CD8-positive, alpha-beta memory T cell (primary cell): Measurements from ENCODE around the gene ITGAE. TPM values are rescaled to one million over a fixed set of nuclear protein-coding genes. Genes with fewer than 3 reads are reported as not detected.
A peak's percentile ranks its signal among the peaks of the same experiment; 100 is the strongest.

ENCODE experiments used
- CTCF ChIA-PET: fragments of 350-600 bp; sonication (Branson Sonifier 250); formaldehyde crosslinking; loops from one replicate; lab custom pipeline; 2021; ENCODE audit warnings: antibody characterized with exemption; lab: Charles Lee
- POLR2A ChIA-PET: fragments of 350-600 bp; sonication (Branson Sonifier 250); formaldehyde crosslinking; loops from one replicate; lab custom pipeline; 2021; ENCODE audit warnings: antibody characterized with exemption; lab: Charles Lee
- DNase-seq, 5 donors: peaks; one replicate each; pipeline versions ENCODE4 v3.0.0 to v3.0.0-alpha.2; 2020 to 2022; ENCODE audit warnings: mixed read lengths in 1 of 5
- H3K27ac ChIP-seq: one replicate; pipeline ENCODE4 v1.7.0; 2013; ENCODE audit warnings: low read depth, mild to moderate bottlenecking, low read length, moderate library complexity
- H3K27me3 ChIP-seq: 2 replicates; pipeline ENCODE4 v1.7.0; 2013; ENCODE audit warnings: low read length, mild to moderate bottlenecking; ENCODE audit not compliant: insufficient read depth, poor library complexity, severe bottlenecking
- H3K36me3 ChIP-seq: 2 replicates; pipeline ENCODE4 v1.7.0; 2013; ENCODE audit warnings: mild to moderate bottlenecking, low read length, moderate library complexity; ENCODE audit not compliant: insufficient read depth
- H3K4me1 ChIP-seq: 2 replicates; pipeline ENCODE4 v1.7.0; 2013; ENCODE audit warnings: mild to moderate bottlenecking, low read length, moderate library complexity; ENCODE audit not compliant: insufficient read depth
- H3K4me3 ChIP-seq: 2 replicates; pipeline ENCODE4 v1.7.0; 2013; ENCODE audit warnings: mild to moderate bottlenecking, low read length
- H3K9me3 ChIP-seq: 2 replicates; pipeline ENCODE4 v1.7.0; 2013; ENCODE audit warnings: mild to moderate bottlenecking, low read length
- H3K27ac Mint-ChIP-seq, 8 donors: one replicate each; pipeline ENCODE4 v1.8.0; 2020 to 2021; ENCODE audit warnings: mixed read lengths in 8 of 8, mild to moderate bottlenecking in 6 of 8, inconsistent platforms in 3 of 8, moderate library complexity in 3 of 8
- H3K27me3 Mint-ChIP-seq, 2 donors: one replicate each; pipeline ENCODE4 v1.8.0; 2020 to 2021; ENCODE audit warnings: mixed read lengths in 2 of 2, mild to moderate bottlenecking in 1 of 2, moderate library complexity in 1 of 2
- H3K36me3 Mint-ChIP-seq, 3 donors: one replicate each; pipeline ENCODE4 v1.8.0; 2020 to 2021; ENCODE audit warnings: mixed read lengths in 3 of 3, inconsistent platforms in 1 of 3, mild to moderate bottlenecking in 1 of 3
- H3K4me1 Mint-ChIP-seq, 3 donors: one replicate each; pipeline ENCODE4 v1.8.0; 2020 to 2021; ENCODE audit warnings: mixed read lengths in 3 of 3, inconsistent platforms in 1 of 3, mild to moderate bottlenecking in 1 of 3
- H3K4me3 Mint-ChIP-seq, 7 donors: one replicate each; pipeline ENCODE4 v1.8.0; 2020 to 2021; ENCODE audit warnings: mixed read lengths in 7 of 7, mild to moderate bottlenecking in 6 of 7, moderate library complexity in 4 of 7, inconsistent platforms in 2 of 7
- H3K9me3 Mint-ChIP-seq, 5 donors: one replicate each; pipeline ENCODE4 v1.8.0; 2020 to 2022; ENCODE audit warnings: mixed read lengths in 5 of 5, mild to moderate bottlenecking in 3 of 5, moderate library complexity in 2 of 5, inconsistent platforms in 1 of 5
- polyA plus RNA-seq: library from polyadenylated mRNA; unstranded; fragments of 300-500 nt; fragmentation: Illumina TruSeq; gene quantifications from one replicate; pipeline ENCODE4 v1.2.3, GENCODE V29; 2021
- total RNA-seq, 2 experiments: library from RNA; stranded (reverse); gene quantifications; one replicate each; pipeline ENCODE4 v1.2.3, GENCODE V29; 2021

ITGAE gene
- total and polyA plus RNA-seq, 3 experiments from 2014 or later: 46.6 to 66.6 (median 47.3) TPM

- H3K27ac Mint-ChIP-seq: no peak overlapping the region
These were observed 122.0 kb downstream of the ITGAE start for GRCh38 chr17:3678821-3679530.

GRCh38 chr17:3678095-3678820 is 122.7 kb downstream of the ITGAE start:
- no peak overlapping the region for H3K27ac Mint-ChIP-seq
- Histone ChIP-seq H3K4me3 (no peak overlapping the region), H3K27ac (no peak overlapping the region), H3K27me3 (no peaks in the 10 kb centered on the region), H3K9me3 (no peaks in the 10 kb centered on the region), H3K36me3 (no peaks in the 10 kb centered on the region), H3K4me1 (peaks cover 5% of the 10 kb centered on the region)
- H3K4me3 Mint-ChIP-seq: no peak overlapping the region
- H3K9me3 Mint-ChIP-seq: no peaks in the 10 kb centered on the region
- no peaks in the 10 kb centered on the region for H3K27me3 Mint-ChIP-seq
- ChIA-PET POLR2A (no interaction called here), CTCF (interaction anchor here (1.6 kb wide), 1 partner anchor 18 kb away, joined by 3 read pairs; the partner anchor contains the start of gene P2RX5)
- no peak for DNase-seq
- H3K4me1 Mint-ChIP-seq: peaks cover 5 to 13% (median 12%) of the 10 kb centered on the region in 3 donors
- peaks cover 0 to 26% (median 4%) of the 10 kb centered on the region in 3 donors for H3K36me3 Mint-ChIP-seq

More at GRCh38 chr17:3678821-3679530, 122.0 kb downstream of the ITGAE start:
- Histone ChIP-seq H3K27me3 (no peaks in the 10 kb centered on the region), H3K4me3 (no peak overlapping the region), H3K36me3 (no peaks in the 10 kb centered on the region), H3K27ac (no peak overlapping the region), H3K9me3 (no peaks in the 10 kb centered on the region), H3K4me1 (peaks cover 6% of the 10 kb centered on the region)
- H3K4me1 Mint-ChIP-seq: peaks cover 7 to 14% (median 13%) of the 10 kb centered on the region in 3 donors
- peaks cover 0 to 26% (median 4%) of the 10 kb centered on the region in 3 donors for H3K36me3 Mint-ChIP-seq
- CTCF ChIA-PET: interaction anchor here (1.0 to 1.6 kb wide), 2 partner anchors 17 to 44 kb away, joined by 3 read pairs; partner anchors contain the start of genes HASPIN and P2RX5
- POLR2A ChIA-PET: no interaction called here
- DNase-seq: no peak
- no peaks in the 10 kb centered on the region for H3K27me3 Mint-ChIP-seq
- H3K4me3 Mint-ChIP-seq: no peak overlapping the region
- H3K9me3 Mint-ChIP-seq: no peaks in the 10 kb centered on the region

GRCh38 chr17:3675886-3676285 is 125.1 kb downstream of the ITGAE start:
- Mint-ChIP-seq H3K4me1 (peaks cover 4 to 5% (median 4%) of the 10 kb centered on the region in 3 donors), H3K36me3 (peaks cover 0 to 35% (median 4%) of the 10 kb centered on the region in 3 donors), H3K4me3 (no peak overlapping the region), H3K27me3 (no peaks in the 10 kb centered on the region), H3K27ac (peak overlapping the region in 2 of 8 donors; percentile 17 to 45), H3K9me3 (no peaks in the 10 kb centered on the region)
- Histone ChIP-seq H3K9me3 (no peaks in the 10 kb centered on the region), H3K27me3 (no peaks in the 10 kb centered on the region), H3K4me3 (no peak overlapping the region), H3K4me1 (no peaks in the 10 kb centered on the region), H3K27ac (no peak overlapping the region), H3K36me3 (no peaks in the 10 kb centered on the region)
- POLR2A ChIA-PET: no interaction called here
- CTCF ChIA-PET: no interaction called here
- DNase-seq: no peak

GRCh38 chr17:3672571-3672970 is 128.4 kb downstream of the ITGAE start:
- H3K36me3 Mint-ChIP-seq: peaks cover 0 to 33% (median under 1%) of the 10 kb centered on the region in 3 donors
- peaks cover 18% of the 10 kb centered on the region for H3K4me1 ChIP-seq
- H3K9me3 Mint-ChIP-seq: no peaks in the 10 kb centered on the region
- H3K27me3 Mint-ChIP-seq: no peaks in the 10 kb centered on the region
- H3K27ac Mint-ChIP-seq: peak overlapping the region in 1 of 8 donors; percentile 72
- ChIA-PET POLR2A (no interaction called here), CTCF (no interaction called here)
- H3K4me3 Mint-ChIP-seq: peak overlapping the region in 1 of 7 donors; percentile 46
- no peak for DNase-seq
- no peaks in the 10 kb centered on the region for H3K36me3 ChIP-seq
- no peak overlapping the region for H3K4me3 ChIP-seq
- no peaks in the 10 kb centered on the region for H3K9me3 ChIP-seq
- H3K27me3 ChIP-seq: no peaks in the 10 kb centered on the region
- peaks cover 15 to 22% (median 17%) of the 10 kb centered on the region in 3 donors for H3K4me1 Mint-ChIP-seq
- no peak overlapping the region for H3K27ac ChIP-seq

- H3K9me3 ChIP-seq: no peaks in the 10 kb centered on the region
- no peaks in the 10 kb centered on the region for H3K27me3 ChIP-seq
- Mint-ChIP-seq H3K36me3 (peaks cover 0 to 22% (median 0%) of the 10 kb centered on the region in 3 donors), H3K27me3 (no peaks in the 10 kb centered on the region), H3K4me3 (peak overlapping the region; percentile 90 to 98 (median 92)), H3K4me1 (peaks cover 22 to 32% (median 25%) of the 10 kb centered on the region in 3 donors), H3K27ac (peak overlapping the region; percentile 74 to 96 (median 86)), H3K9me3 (no peaks in the 10 kb centered on the region)
- no peaks in the 10 kb centered on the region for H3K36me3 ChIP-seq
- ChIA-PET POLR2A (interaction anchor here (0.9 kb wide), 1 partner anchor 53 kb away, joined by 3 read pairs; the partner anchor contains the start of gene HASPIN), CTCF (interaction anchor here (1.5 kb wide), 1 partner anchor 14 kb away, joined by 5 read pairs; no protein-coding TSS in a partner anchor)
- peaks cover 20% of the 10 kb centered on the region for H3K4me1 ChIP-seq
- H3K4me3 ChIP-seq: peak overlapping the region; percentile 85
- no peak for DNase-seq
- peak overlapping the region; percentile 55 for H3K27ac ChIP-seq
These were observed 131.4 kb downstream of the ITGAE start for GRCh38 chr17:3669548-3669947.

GRCh38 chr17:3669085-3669347 is 132.0 kb downstream of the ITGAE start:
- H3K27me3 ChIP-seq: no peaks in the 10 kb centered on the region
- Mint-ChIP-seq H3K27me3 (no peaks in the 10 kb centered on the region), H3K4me3 (peak overlapping the region; percentile 90 to 98 (median 92)), H3K4me1 (peaks cover 21 to 32% (median 25%) of the 10 kb centered on the region in 3 donors), H3K9me3 (no peaks in the 10 kb centered on the region), H3K27ac (peak overlapping the region; percentile 74 to 96 (median 86)), H3K36me3 (peaks cover 0 to 26% (median 0%) of the 10 kb centered on the region in 3 donors)
- no peaks in the 10 kb centered on the region for H3K36me3 ChIP-seq
- POLR2A ChIA-PET: interaction anchor here (1.0 to 1.3 kb wide), 2 partner anchors 33 to 42 kb away, joined by 3 to 5 read pairs; partner anchors contain the start of genes CTNS and SHPK
- H3K4me3 ChIP-seq: peak overlapping the region; percentile 85
- CTCF ChIA-PET: interaction anchor here (0.7 kb wide), 1 partner anchor 14 kb away, joined by 3 read pairs; no protein-coding TSS in a partner anchor
- H3K4me1 ChIP-seq: peaks cover 20% of the 10 kb centered on the region
- H3K9me3 ChIP-seq: no peaks in the 10 kb centered on the region
- peak overlapping the region; percentile 55 for H3K27ac ChIP-seq
- DNase-seq: no peak

- CTCF ChIA-PET: interaction anchor here (0.7 kb wide), 1 partner anchor 14 kb away, joined by 3 read pairs; no protein-coding TSS in a partner anchor
- DNase-seq: peak; percentile 98 to 100 (median 99)
- no peaks in the 10 kb centered on the region for H3K27me3 Mint-ChIP-seq
- peak within 1 kb of the TSS; percentile 74 to 96 (median 86) for H3K27ac Mint-ChIP-seq
- Histone ChIP-seq H3K4me3 (peak within 1 kb of the TSS; percentile 85), H3K27me3 (no peaks in the 10 kb centered on the region), H3K9me3 (no peaks in the 10 kb centered on the region), H3K36me3 (no peaks in the 10 kb centered on the region), H3K27ac (peak within 1 kb of the TSS; percentile 55), H3K4me1 (peaks cover 20% of the 10 kb centered on the region)
- no peaks in the 10 kb centered on the region for H3K9me3 Mint-ChIP-seq
- POLR2A ChIA-PET: interaction anchor here (1.0 to 1.3 kb wide), 2 partner anchors 32 to 43 kb away, joined by 3 to 5 read pairs; partner anchors contain the start of genes CTNS and SHPK
- H3K4me1 Mint-ChIP-seq: peaks cover 21 to 32% (median 25%) of the 10 kb centered on the region in 3 donors
- peak within 1 kb of the TSS; percentile 90 to 98 (median 92) for H3K4me3 Mint-ChIP-seq
- H3K36me3 Mint-ChIP-seq: peaks cover 0 to 27% (median 0%) of the 10 kb centered on the region in 3 donors
These were observed 132.5 kb downstream of the ITGAE start, which contains the start of the genes EMC6 and TAX1BP3 for GRCh38 chr17:3668279-3669084. Gene EMC6, plus strand, starts transcription at chr17:3668812. Its CDS starts 335 bp downstream, at chr17:3669147. Gene TAX1BP3, minus strand, starts transcription at chr17:3668578. Its CDS starts 52 bp downstream, at chr17:3668526.
